ENCODE results near the gene ATP6V0A4.

ATP6V0A4 gene

GRCh38 chr7:138656952-138657351 is 141.0 kb downstream of the ATP6V0A4 start:
- no peak for DNase-seq
